ENCODE measurements around the gene EXTL2. TPM values are rescaled to one million over a fixed set of nuclear protein-coding genes. Genes with fewer than 3 reads are reported as not detected.
A peak's percentile ranks its signal among the peaks of the same experiment; 100 is the strongest.

Gene EXTL2
- total and polyA plus RNA-seq, 10 of the 15 experiments (the other 5 are each of a cell fraction or from before 2014, with no cell fraction given): 10.2 to 51.1 (median 16.2) TPM

DNA sequence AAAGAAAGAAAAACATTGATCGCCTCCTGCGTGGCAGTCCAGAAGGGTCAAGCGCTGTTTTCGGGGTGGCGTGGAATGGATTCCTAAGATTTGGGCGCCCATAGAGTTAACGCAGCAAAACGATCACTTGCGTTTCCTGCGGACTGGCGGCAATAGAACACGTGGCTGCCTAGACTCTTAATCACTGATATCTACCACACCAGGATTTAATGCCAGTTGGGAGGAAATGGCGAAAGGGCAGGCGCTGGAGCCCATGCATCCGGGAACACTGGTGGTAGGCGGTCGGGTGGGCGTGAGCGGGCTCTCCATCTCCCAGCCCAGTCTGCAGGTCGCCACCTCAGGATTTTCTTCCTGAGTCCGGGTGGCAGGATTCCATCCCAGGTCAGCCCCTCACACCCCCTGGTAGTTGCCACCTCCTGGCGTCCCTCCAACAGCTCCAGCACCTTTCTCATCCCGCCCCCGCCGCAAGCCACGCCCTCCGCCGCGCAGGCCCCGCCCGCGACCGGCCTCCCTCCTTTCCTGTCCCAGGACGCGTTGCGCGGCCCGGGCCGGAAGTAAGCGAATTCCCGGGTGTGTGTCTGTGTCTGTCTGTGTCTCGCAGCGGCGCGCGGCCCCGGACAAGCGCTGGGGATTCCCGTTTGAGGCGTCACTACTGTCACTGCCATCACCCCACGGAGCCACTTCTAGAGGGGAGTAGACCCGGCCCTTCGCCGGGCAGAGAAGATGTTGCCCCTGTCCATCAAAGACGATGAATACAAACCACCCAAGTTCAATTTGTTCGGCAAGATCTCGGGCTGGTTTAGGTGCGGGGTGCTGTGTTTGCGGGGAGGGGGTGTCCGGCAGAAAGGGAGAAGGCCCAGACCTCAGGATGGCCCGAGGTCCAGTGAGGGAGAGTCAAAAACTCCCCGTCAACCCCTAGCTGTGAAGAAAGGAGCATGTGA lies 1.2 kb upstream of the EXTL2 start, which contains the start of gene SLC30A7 (continued):
- TF ChIP-seq HCFC1 (IDR thresholded peaks at IDR 0.05; ENCODE audit: low read length): no peak
- TF ChIP-seq ATF3 (IDR thresholded peaks at IDR 0.05; ENCODE audit: borderline replicate concordance, extremely low read depth, low read depth, low read length): no peak
- TF ChIP-seq PBX3 (IDR thresholded peaks at IDR 0.05; ENCODE audit: insufficient replicate concordance, low read depth, low read length): peak; percentile 71
- peak; percentile 74 for TF ChIP-seq GABPA (IDR thresholded peaks at IDR 0.05; ENCODE audit: low read depth)
- TF ChIP-seq ZZZ3 (IDR thresholded peaks at IDR 0.05; ENCODE audit: control insufficient read depth, insufficient read length, low read depth): no peak
- TF ChIP-seq, protein P1, sequence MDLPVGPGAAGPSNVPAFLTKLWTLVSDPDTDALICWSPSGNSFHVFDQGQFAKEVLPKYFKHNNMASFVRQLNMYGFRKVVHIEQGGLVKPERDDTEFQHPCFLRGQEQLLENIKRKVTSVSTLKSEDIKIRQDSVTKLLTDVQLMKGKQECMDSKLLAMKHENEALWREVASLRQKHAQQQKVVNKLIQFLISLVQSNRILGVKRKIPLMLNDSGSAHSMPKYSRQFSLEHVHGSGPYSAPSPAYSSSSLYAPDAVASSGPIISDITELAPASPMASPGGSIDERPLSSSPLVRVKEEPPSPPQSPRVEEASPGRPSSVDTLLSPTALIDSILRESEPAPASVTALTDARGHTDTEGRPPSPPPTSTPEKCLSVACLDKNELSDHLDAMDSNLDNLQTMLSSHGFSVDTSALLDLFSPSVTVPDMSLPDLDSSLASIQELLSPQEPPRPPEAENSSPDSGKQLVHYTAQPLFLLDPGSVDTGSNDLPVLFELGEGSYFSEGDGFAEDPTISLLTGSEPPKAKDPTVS (IDR thresholded peaks at IDR 0.05; ENCODE audit: low read depth, low read length): no peak
- TF ChIP-seq, protein P2, sequence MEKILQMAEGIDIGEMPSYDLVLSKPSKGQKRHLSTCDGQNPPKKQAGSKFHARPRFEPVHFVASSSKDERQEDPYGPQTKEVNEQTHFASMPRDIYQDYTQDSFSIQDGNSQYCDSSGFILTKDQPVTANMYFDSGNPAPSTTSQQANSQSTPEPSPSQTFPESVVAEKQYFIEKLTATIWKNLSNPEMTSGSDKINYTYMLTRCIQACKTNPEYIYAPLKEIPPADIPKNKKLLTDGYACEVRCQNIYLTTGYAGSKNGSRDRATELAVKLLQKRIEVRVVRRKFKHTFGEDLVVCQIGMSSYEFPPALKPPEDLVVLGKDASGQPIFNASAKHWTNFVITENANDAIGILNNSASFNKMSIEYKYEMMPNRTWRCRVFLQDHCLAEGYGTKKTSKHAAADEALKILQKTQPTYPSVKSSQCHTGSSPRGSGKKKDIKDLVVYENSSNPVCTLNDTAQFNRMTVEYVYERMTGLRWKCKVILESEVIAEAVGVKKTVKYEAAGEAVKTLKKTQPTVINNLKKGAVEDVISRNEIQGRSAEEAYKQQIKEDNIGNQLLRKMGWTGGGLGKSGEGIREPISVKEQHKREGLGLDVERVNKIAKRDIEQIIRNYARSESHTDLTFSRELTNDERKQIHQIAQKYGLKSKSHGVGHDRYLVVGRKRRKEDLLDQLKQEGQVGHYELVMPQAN (conservative IDR thresholded peaks at IDR 0.05): peak; percentile 35
- TF ChIP-seq MXI1 (IDR thresholded peaks at IDR 0.05; ENCODE audit: low read depth, low read length): 0 out of 2 replicates have a peak, but pooled peaks have one; percentile 21
- TF ChIP-seq BACH1 (IDR thresholded peaks at IDR 0.05; ENCODE audit: borderline replicate concordance): peak; percentile 43; the same call in 1 of the 2 replicates
- no peak for TF ChIP-seq SMC3 (IDR thresholded peaks at IDR 0.05; ENCODE audit: borderline replicate concordance, low read length)
- peak in 1 of 2 experiments; percentile 86; a peak in 2 of 3 replicates for TF ChIP-seq EGR1 (IDR thresholded peaks at IDR 0.05; ENCODE audit: borderline replicate concordance in 1 of 2, low read depth in 2 of 2, low read length in 2 of 2)
- no peak for TF ChIP-seq ZNF274 (IDR thresholded peaks at IDR 0.05; ENCODE audit: insufficient read depth, insufficient read length)
- 0 out of 2 replicates have a peak, but pooled peaks have one; percentile 28 for TF ChIP-seq NR2F1 (conservative IDR thresholded peaks at IDR 0.05)
- TF ChIP-seq, protein P3, sequence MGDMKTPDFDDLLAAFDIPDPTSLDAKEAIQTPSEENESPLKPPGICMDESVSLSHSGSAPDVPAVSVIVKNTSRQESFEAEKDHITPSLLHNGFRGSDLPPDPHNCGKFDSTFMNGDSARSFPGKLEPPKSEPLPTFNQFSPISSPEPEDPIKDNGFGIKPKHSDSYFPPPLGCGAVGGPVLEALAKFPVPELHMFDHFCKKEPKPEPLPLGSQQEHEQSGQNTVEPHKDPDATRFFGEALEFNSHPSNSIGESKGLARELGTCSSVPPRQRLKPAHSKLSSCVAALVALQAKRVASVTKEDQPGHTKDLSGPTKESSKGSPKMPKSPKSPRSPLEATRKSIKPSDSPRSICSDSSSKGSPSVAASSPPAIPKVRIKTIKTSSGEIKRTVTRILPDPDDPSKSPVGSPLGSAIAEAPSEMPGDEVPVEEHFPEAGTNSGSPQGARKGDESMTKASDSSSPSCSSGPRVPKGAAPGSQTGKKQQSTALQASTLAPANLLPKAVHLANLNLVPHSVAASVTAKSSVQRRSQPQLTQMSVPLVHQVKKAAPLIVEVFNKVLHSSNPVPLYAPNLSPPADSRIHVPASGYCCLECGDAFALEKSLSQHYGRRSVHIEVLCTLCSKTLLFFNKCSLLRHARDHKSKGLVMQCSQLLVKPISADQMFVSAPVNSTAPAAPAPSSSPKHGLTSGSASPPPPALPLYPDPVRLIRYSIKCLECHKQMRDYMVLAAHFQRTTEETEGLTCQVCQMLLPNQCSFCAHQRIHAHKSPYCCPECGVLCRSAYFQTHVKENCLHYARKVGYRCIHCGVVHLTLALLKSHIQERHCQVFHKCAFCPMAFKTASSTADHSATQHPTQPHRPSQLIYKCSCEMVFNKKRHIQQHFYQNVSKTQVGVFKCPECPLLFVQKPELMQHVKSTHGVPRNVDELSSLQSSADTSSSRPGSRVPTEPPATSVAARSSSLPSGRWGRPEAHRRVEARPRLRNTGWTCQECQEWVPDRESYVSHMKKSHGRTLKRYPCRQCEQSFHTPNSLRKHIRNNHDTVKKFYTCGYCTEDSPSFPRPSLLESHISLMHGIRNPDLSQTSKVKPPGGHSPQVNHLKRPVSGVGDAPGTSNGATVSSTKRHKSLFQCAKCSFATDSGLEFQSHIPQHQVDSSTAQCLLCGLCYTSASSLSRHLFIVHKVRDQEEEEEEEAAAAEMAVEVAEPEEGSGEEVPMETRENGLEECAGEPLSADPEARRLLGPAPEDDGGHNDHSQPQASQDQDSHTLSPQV (IDR thresholded peaks at IDR 0.05): no peak
- TF ChIP-seq ATF7 (IDR thresholded peaks at IDR 0.05; ENCODE audit: low read depth): no peak
- no peak for TF ChIP-seq RBBP5 (conservative IDR thresholded peaks at IDR 0.05)
- no peak for TF ChIP-seq STAT1 (conservative IDR thresholded peaks at IDR 0.05)
